ENCODE results near the gene LIN7A. TPM values are rescaled to one million over a fixed set of nuclear protein-coding genes. Genes with fewer than 3 reads are reported as not detected.

LIN7A gene
- total and polyA plus RNA-seq, 2 of the 4 experiments (the other 2 are of a cell fraction): 10.8 to 24.7 TPM

DNA sequence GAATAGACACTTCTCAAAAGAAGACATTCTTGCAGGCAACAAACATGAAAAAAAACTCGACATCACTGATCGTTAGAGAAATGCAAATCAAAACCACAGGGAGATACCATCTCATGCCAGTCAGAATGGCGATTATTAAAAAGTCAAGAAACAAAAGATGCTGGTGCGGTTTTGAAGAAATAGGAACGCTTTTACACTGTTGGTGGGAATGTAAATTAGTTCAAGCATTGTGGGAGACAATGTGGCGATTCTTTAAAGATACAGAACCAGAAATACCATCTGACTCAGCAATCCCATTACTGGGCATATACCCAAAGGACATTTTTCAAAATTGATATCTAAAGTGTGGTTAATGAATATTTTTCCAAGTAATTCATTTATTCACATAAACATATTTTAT, 39.6 kb upstream of the LIN7A start:
- WGBS, 2 experiments (ENCODE audit: extremely low coverage in 2 of 2, insufficient read length in 1 of 2): no CpG with 5 or more reads among the region's 6 CpGs
- BruUV-seq (replicated peaks): no TSS peak
- H3K4ac ChIP-seq (ENCODE audit: low read depth, low read length): no peak overlapping the region
- no peak overlapping the region for H3K4me3 ChIP-seq (ENCODE audit: insufficient read depth, low read depth, low read length)
- no peaks in the 10 kb centered on the region for H3K4me1 ChIP-seq (ENCODE audit: control insufficient read depth, insufficient read depth, low read length)
- H2AFZ ChIP-seq (replicated peaks; ENCODE audit: low read length, poor library complexity): no peak overlapping the region
- no peak for DNase-seq
- H3K9me3 ChIP-seq (ENCODE audit: control insufficient read depth, insufficient read depth, low read length): no peaks in the 10 kb centered on the region
- H3K23ac ChIP-seq (ENCODE audit: low read depth, low read length): no peak overlapping the region
- dilution Hi-C loops (cut with HindIII; ENCODE audit: low sequenced_read_pairs, unreplicated experiment) (no loop called here), in situ Hi-C loops (cut with MboI; ENCODE audit: low sequenced_read_pairs) (no loop called here), intact Hi-C loops (cut with micrococcal nuclease) (no loop called here)
- ChIA-PET POLR2A (ENCODE audit: unreplicated experiment) (no interaction called here), CTCF (no interaction called here)
- no peak overlapping the region for H4K8ac ChIP-seq (ENCODE audit: low read depth in 2 of 2, low read length in 2 of 2)
- H2AK5ac ChIP-seq (ENCODE audit: low read depth, low read length): no peak overlapping the region
- H3K4me2 ChIP-seq (ENCODE audit: low read depth, low read length): no peak overlapping the region
- no peaks in the 10 kb centered on the region for H3K9me1 ChIP-seq (ENCODE audit: insufficient read depth, low read length)
- no peak for ATAC-seq (ENCODE audit: low read depth)
- H3K18ac ChIP-seq (ENCODE audit: low read depth, low read length): no peak overlapping the region
- no peak overlapping the region for H4K91ac ChIP-seq (ENCODE audit: insufficient read depth, low read depth, low read length)
- no peak overlapping the region for H3K56ac ChIP-seq (ENCODE audit: extremely low read depth, insufficient read depth, low read length)
- H4K5ac ChIP-seq (ENCODE audit: low read depth, low read length): no peak overlapping the region
- no peak overlapping the region for H2BK20ac ChIP-seq (ENCODE audit: low read depth, low read length)
- H2BK15ac ChIP-seq (ENCODE audit: low read depth, low read length): no peak overlapping the region
- H4K20me1 ChIP-seq (ENCODE audit: insufficient read depth, low read length): no peaks in the 10 kb centered on the region
- no peak overlapping the region for H2BK120ac ChIP-seq (ENCODE audit: low read depth, low read length)
- H3K79me1 ChIP-seq (ENCODE audit: low read depth in 1 of 2, low read length in 2 of 2): no peaks in the 10 kb centered on the region
- H3K27ac ChIP-seq (ENCODE audit: insufficient read depth, low read length): no peak overlapping the region
- H2AK9ac ChIP-seq (replicated peaks; ENCODE audit: low read depth, low read length, poor library complexity): no peak overlapping the region
- H3K27me3 ChIP-seq (ENCODE audit: control insufficient read depth, insufficient read depth, low read length): no peaks in the 10 kb centered on the region
- TF ChIP-seq, protein P1, sequence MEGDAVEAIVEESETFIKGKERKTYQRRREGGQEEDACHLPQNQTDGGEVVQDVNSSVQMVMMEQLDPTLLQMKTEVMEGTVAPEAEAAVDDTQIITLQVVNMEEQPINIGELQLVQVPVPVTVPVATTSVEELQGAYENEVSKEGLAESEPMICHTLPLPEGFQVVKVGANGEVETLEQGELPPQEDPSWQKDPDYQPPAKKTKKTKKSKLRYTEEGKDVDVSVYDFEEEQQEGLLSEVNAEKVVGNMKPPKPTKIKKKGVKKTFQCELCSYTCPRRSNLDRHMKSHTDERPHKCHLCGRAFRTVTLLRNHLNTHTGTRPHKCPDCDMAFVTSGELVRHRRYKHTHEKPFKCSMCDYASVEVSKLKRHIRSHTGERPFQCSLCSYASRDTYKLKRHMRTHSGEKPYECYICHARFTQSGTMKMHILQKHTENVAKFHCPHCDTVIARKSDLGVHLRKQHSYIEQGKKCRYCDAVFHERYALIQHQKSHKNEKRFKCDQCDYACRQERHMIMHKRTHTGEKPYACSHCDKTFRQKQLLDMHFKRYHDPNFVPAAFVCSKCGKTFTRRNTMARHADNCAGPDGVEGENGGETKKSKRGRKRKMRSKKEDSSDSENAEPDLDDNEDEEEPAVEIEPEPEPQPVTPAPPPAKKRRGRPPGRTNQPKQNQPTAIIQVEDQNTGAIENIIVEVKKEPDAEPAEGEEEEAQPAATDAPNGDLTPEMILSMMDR (conservative IDR thresholded peaks at IDR 0.05; ENCODE audit: low read depth, low read length): no peak
- TF ChIP-seq, protein P2, sequence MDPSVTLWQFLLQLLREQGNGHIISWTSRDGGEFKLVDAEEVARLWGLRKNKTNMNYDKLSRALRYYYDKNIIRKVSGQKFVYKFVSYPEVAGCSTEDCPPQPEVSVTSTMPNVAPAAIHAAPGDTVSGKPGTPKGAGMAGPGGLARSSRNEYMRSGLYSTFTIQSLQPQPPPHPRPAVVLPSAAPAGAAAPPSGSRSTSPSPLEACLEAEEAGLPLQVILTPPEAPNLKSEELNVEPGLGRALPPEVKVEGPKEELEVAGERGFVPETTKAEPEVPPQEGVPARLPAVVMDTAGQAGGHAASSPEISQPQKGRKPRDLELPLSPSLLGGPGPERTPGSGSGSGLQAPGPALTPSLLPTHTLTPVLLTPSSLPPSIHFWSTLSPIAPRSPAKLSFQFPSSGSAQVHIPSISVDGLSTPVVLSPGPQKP (IDR thresholded peaks at IDR 0.05; ENCODE audit: borderline replicate concordance, low read depth, low read length): no peak
- TF ChIP-seq POLR2A (IDR thresholded peaks at IDR 0.05; ENCODE audit: low read depth, low read length): no peak
- no peak for TF ChIP-seq RAD21 (IDR thresholded peaks at IDR 0.05; ENCODE audit: low read length)
- TF ChIP-seq MXI1 (IDR thresholded peaks at IDR 0.05; ENCODE audit: borderline replicate concordance, low read depth, low read length): no peak
- no peak for TF ChIP-seq CHD1 (IDR thresholded peaks at IDR 0.05; ENCODE audit: low read depth, low read length)
- no peak for TF ChIP-seq FOS (IDR thresholded peaks at IDR 0.05; ENCODE audit: low read depth, low read length)
- no peak for TF ChIP-seq NFE2L2 (IDR thresholded peaks at IDR 0.05; ENCODE audit: low read depth, low read length)
- TF ChIP-seq CEBPB (IDR thresholded peaks at IDR 0.05; ENCODE audit: low read depth, low read length): no peak
- TF ChIP-seq, protein P3, sequence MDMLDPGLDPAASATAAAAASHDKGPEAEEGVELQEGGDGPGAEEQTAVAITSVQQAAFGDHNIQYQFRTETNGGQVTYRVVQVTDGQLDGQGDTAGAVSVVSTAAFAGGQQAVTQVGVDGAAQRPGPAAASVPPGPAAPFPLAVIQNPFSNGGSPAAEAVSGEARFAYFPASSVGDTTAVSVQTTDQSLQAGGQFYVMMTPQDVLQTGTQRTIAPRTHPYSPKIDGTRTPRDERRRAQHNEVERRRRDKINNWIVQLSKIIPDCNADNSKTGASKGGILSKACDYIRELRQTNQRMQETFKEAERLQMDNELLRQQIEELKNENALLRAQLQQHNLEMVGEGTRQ (IDR thresholded peaks at IDR 0.05; ENCODE audit: low read depth, low read length): no peak
- no peak for TF ChIP-seq RCOR1 (IDR thresholded peaks at IDR 0.05; ENCODE audit: insufficient replicate concordance, low read length)
- no peak for TF ChIP-seq BHLHE40 (IDR thresholded peaks at IDR 0.05; ENCODE audit: low read depth, low read length)
- no peak for TF ChIP-seq SMC3 (IDR thresholded peaks at IDR 0.05; ENCODE audit: low read depth, low read length)
- no peak for TF ChIP-seq RFX5 (IDR thresholded peaks at IDR 0.05; ENCODE audit: low read depth, low read length)
- TF ChIP-seq MAZ (IDR thresholded peaks at IDR 0.05; ENCODE audit: borderline replicate concordance, low read depth, low read length): no peak
- no peak for TF ChIP-seq MAFK (IDR thresholded peaks at IDR 0.05; ENCODE audit: low read depth, low read length)
- no peak overlapping the region for H2BK5ac ChIP-seq (ENCODE audit: low read depth, low read length, poor library complexity, severe bottlenecking)
- H3K9ac ChIP-seq (ENCODE audit: low read depth, low read length): no peak overlapping the region
- H3K36me3 ChIP-seq (ENCODE audit: control insufficient read depth, insufficient read depth, low read length): no peaks in the 10 kb centered on the region
- no peak overlapping the region for H3K14ac ChIP-seq (replicated peaks; ENCODE audit: low read depth, low read length)

Measured in IMR-90 (cell line).